ENCODE measurements around the gene GAS7.

DNA sequence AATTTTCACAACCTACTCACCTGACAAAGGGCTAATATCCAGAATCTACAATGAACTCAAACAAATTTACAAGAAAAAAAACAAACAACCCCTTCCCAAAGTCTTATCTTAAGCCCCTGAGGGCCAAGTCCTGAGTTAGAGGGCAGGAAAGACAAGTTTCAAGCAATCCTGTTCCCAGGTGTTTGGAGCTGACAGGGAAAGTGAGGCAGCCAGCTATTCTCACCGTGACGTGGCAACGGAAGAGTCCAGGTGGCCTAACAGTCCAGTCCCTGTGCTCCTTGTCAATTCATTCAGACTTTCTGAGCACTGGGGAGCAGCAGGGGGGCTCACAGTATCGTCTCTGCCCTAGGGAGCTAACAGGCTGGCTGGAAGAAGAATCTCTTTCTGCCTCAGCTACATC, 203.6 kb downstream of the GAS7 start:
- TF ChIP-seq, protein P1, sequence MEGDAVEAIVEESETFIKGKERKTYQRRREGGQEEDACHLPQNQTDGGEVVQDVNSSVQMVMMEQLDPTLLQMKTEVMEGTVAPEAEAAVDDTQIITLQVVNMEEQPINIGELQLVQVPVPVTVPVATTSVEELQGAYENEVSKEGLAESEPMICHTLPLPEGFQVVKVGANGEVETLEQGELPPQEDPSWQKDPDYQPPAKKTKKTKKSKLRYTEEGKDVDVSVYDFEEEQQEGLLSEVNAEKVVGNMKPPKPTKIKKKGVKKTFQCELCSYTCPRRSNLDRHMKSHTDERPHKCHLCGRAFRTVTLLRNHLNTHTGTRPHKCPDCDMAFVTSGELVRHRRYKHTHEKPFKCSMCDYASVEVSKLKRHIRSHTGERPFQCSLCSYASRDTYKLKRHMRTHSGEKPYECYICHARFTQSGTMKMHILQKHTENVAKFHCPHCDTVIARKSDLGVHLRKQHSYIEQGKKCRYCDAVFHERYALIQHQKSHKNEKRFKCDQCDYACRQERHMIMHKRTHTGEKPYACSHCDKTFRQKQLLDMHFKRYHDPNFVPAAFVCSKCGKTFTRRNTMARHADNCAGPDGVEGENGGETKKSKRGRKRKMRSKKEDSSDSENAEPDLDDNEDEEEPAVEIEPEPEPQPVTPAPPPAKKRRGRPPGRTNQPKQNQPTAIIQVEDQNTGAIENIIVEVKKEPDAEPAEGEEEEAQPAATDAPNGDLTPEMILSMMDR (IDR thresholded peaks at IDR 0.05; ENCODE audit: low read length): no peak
- TF ChIP-seq EZH2 (IDR thresholded peaks at IDR 0.05; ENCODE audit: borderline replicate concordance, low read length): no peak
